ENCODE data around the gene DMXL2.
"Not testable (repeated sequence)": the region's sequence is repeated elsewhere in the genome, so short reads cannot be mapped to it uniquely, and the experiment has no call there.

Gene DMXL2

GRCh38 chr15:51491941-51492340 is 130.6 kb downstream of the DMXL2 start:
- no peak for DNase-seq

- DNase-seq: no peak
Measured at GRCh38 chr15:51484781-51485180, 137.8 kb downstream of the DMXL2 start.

GRCh38 chr15:51483985-51484384 is 138.6 kb downstream of the DMXL2 start:
- DNase-seq: no peak

- DNase-seq: no peak
Measured at GRCh38 chr15:51483520-51483919, 139.1 kb downstream of the DMXL2 start.

GRCh38 chr15:51475736-51476135 is 146.8 kb downstream of the DMXL2 start:
- DNase-seq: no peak

GRCh38 chr15:51470512-51470911 is 152.1 kb downstream of the DMXL2 start:
- DNase-seq: no peak

- DNase-seq: no peak
Measured at GRCh38 chr15:51460796-51461195, 161.8 kb downstream of the DMXL2 start.

GRCh38 chr15:51450001-51450400 is 172.6 kb downstream of the DMXL2 start:
- no peak for DNase-seq

- peak; percentile 46 to 68 for DNase-seq
Measured at GRCh38 chr15:51448622-51449399, 173.8 kb downstream of the DMXL2 start.

GRCh38 chr15:51447855-51448621 is 174.5 kb downstream of the DMXL2 start:
- DNase-seq: no peak

GRCh38 chr15:51446029-51446744 is 176.4 kb downstream of the DMXL2 start:
- peak in 1 of 2 donors; percentile 39 for DNase-seq

GRCh38 chr15:51444807-51445206 is 177.8 kb downstream of the DMXL2 start:
- DNase-seq: no peak

- no peak for DNase-seq
Measured at GRCh38 chr15:51444112-51444511, 178.5 kb downstream of the DMXL2 start.

- no peak for DNase-seq
Measured at GRCh38 chr15:51443282-51443914, 179.2 kb downstream of the DMXL2 start.

- no peak for DNase-seq
Measured at GRCh38 chr15:51438526-51438925, 184.0 kb downstream of the DMXL2 start.

GRCh38 chr15:51425517-51426040 is 197.0 kb downstream of the DMXL2 start:
- no peak for DNase-seq

- DNase-seq: no peak
Measured at GRCh38 chr15:51424780-51425179, 197.8 kb downstream of the DMXL2 start.

GRCh38 chr15:51423040-51423439 is 199.5 kb downstream of the DMXL2 start:
- not testable (repeated sequence) for DNase-seq

GRCh38 chr15:51416129-51416528 is 206.4 kb downstream of the DMXL2 start:
- no peak for DNase-seq

- DNase-seq: no peak
Measured at GRCh38 chr15:51414256-51414860, 208.2 kb downstream of the DMXL2 start.

- DNase-seq: no peak
Measured at GRCh38 chr15:51405693-51406523, 216.7 kb downstream of the DMXL2 start.
